SK-N-SH treated with all-trans-retinoic acid at 6 μM for 48 hours (cell line): Measurements from ENCODE around the gene IMPG2.

Experiments
- ARNTL ChIP-seq: fragments of 450-650 bp; formaldehyde crosslinking; IDR thresholded peaks from 2 replicates; pipeline ENCODE4 v1.5.0; 2020; ENCODE audit warnings: low read depth, mild to moderate bottlenecking, moderate library complexity, borderline replicate concordance
- BACH2 ChIP-seq: fragments of 250-450 bp; sonication (Bioruptor Pico); IDR thresholded peaks from 2 replicates; pipeline ENCODE4 v1.9.0; 2021; ENCODE audit warnings: mild to moderate bottlenecking, borderline replicate concordance
- ESRRG ChIP-seq: fragments of 250-450 bp; sonication (Bioruptor Pico); IDR thresholded peaks from 2 replicates; pipeline ENCODE4 v1.6.1; 2021; ENCODE audit warnings: mild to moderate bottlenecking
- ISL1 ChIP-seq: fragments of 250-450 bp; sonication (Bioruptor Pico); IDR thresholded peaks from 2 replicates; pipeline ENCODE4 v2.1.2; 2022; ENCODE audit warnings: mild to moderate bottlenecking, moderate library complexity
- PPARA ChIP-seq: fragments of 250-450 bp; sonication (Bioruptor Pico); IDR thresholded peaks from 2 replicates; pipeline ENCODE4 v1.5.0; 2020; ENCODE audit warnings: mild to moderate bottlenecking, borderline replicate concordance
- RARB ChIP-seq: fragments of 250-450 bp; sonication (Bioruptor Pico); IDR thresholded peaks from 2 replicates; pipeline ENCODE4 v1.8.0; 2021; ENCODE audit warnings: mild to moderate bottlenecking, moderate library complexity
- TOX ChIP-seq: fragments of 250-450 bp; sonication (Bioruptor Pico); IDR thresholded peaks from 2 replicates; pipeline ENCODE4 v1.8.0; 2021; ENCODE audit warnings: mild to moderate bottlenecking, moderate library complexity, borderline replicate concordance
- ZC3H10 ChIP-seq: fragments of 250-450 bp; sonication (Bioruptor Pico); IDR thresholded peaks from 2 replicates; pipeline ENCODE4 v1.5.1; 2021; ENCODE audit warnings: mild to moderate bottlenecking, moderate library complexity
- ZNF565 ChIP-seq: fragments of 450-650 bp; formaldehyde crosslinking; conservative IDR thresholded peaks from 2 replicates; pipeline ENCODE4 v1.5.0; 2020; ENCODE audit warnings: low read depth, mild to moderate bottlenecking, moderate library complexity
- ZNF70 ChIP-seq: fragments of 450-650 bp; formaldehyde crosslinking; IDR thresholded peaks from 2 replicates; pipeline ENCODE4 v1.5.0; 2020; ENCODE audit warnings: mild to moderate bottlenecking, moderate library complexity
- TF ChIP-seq, protein P1 (sequence below): fragments of 250-450 bp; sonication (Bioruptor Pico); IDR thresholded peaks from 2 replicates; pipeline ENCODE4 v1.8.0; 2020; ENCODE audit warnings: mild to moderate bottlenecking, moderate library complexity, borderline replicate concordance
- TF ChIP-seq, protein P2 (sequence below): fragments of 250-450 bp; sonication (Bioruptor Pico); IDR thresholded peaks from 2 replicates; pipeline ENCODE4 v1.5.1; 2020; ENCODE audit warnings: low read depth, mild to moderate bottlenecking, moderate library complexity
- TF ChIP-seq, protein P3 (sequence below): fragments of 250-450 bp; sonication (Bioruptor Pico); IDR thresholded peaks from 2 replicates; pipeline ENCODE4 v1.5.0; 2020; ENCODE audit warnings: mild to moderate bottlenecking, moderate library complexity
- TF ChIP-seq, protein P4 (sequence below): fragments of 250-450 bp; sonication (Bioruptor Pico); IDR thresholded peaks from 2 replicates; pipeline ENCODE4 v1.5.1; 2021; ENCODE audit warnings: mild to moderate bottlenecking, moderate library complexity

DNA sequence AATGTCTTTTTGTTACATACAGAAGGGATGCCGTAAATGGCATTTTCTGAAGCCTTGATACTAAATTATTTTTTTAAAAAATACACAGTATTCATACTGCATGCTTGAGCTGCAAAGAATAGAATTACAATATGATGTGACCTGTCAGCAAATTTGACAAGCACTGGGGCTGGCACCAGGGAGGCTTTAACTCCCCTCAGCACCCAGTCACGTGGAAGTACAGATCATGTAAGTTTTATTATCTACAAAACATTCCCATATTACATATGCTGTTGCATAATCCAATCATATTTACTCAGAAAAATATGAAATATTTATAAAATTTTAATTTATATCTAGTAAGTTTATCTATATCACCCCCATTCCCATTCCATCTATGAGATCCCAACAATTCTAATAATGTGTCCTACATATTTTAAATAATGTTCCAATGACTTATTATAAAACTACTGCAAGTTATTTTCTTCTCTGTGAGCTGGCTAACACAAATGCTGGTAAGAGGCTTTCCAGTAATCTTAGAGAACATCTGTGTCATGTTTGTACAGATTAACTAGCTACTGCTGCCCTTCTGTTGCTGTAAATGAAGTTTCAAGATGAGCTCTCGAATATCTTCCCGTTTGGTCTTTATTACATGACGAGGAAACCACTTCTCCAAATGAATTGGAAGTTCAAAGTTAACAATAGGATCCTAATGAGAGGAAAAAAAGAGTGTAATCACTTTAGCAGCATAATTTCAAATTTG is 5.2 kb upstream of the IMPG2 start:
- TF ChIP-seq, protein P1, sequence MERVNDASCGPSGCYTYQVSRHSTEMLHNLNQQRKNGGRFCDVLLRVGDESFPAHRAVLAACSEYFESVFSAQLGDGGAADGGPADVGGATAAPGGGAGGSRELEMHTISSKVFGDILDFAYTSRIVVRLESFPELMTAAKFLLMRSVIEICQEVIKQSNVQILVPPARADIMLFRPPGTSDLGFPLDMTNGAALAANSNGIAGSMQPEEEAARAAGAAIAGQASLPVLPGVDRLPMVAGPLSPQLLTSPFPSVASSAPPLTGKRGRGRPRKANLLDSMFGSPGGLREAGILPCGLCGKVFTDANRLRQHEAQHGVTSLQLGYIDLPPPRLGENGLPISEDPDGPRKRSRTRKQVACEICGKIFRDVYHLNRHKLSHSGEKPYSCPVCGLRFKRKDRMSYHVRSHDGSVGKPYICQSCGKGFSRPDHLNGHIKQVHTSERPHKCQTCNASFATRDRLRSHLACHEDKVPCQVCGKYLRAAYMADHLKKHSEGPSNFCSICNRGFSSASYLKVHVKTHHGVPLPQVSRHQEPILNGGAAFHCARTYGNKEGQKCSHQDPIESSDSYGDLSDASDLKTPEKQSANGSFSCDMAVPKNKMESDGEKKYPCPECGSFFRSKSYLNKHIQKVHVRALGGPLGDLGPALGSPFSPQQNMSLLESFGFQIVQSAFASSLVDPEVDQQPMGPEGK (CRISPR knock-in tag): no peak
- TF ChIP-seq ZNF565: no peak
- no peak for TF ChIP-seq ZC3H10 (CRISPR knock-in tag)
- TF ChIP-seq, protein P2, sequence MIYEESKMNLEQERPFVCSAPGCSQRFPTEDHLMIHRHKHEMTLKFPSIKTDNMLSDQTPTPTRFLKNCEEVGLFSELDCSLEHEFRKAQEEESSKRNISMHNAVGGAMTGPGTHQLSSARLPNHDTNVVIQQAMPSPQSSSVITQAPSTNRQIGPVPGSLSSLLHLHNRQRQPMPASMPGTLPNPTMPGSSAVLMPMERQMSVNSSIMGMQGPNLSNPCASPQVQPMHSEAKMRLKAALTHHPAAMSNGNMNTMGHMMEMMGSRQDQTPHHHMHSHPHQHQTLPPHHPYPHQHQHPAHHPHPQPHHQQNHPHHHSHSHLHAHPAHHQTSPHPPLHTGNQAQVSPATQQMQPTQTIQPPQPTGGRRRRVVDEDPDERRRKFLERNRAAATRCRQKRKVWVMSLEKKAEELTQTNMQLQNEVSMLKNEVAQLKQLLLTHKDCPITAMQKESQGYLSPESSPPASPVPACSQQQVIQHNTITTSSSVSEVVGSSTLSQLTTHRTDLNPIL (CRISPR knock-in tag): no peak
- TF ChIP-seq ZNF70 (CRISPR knock-in tag): no peak
- TF ChIP-seq, protein P3, sequence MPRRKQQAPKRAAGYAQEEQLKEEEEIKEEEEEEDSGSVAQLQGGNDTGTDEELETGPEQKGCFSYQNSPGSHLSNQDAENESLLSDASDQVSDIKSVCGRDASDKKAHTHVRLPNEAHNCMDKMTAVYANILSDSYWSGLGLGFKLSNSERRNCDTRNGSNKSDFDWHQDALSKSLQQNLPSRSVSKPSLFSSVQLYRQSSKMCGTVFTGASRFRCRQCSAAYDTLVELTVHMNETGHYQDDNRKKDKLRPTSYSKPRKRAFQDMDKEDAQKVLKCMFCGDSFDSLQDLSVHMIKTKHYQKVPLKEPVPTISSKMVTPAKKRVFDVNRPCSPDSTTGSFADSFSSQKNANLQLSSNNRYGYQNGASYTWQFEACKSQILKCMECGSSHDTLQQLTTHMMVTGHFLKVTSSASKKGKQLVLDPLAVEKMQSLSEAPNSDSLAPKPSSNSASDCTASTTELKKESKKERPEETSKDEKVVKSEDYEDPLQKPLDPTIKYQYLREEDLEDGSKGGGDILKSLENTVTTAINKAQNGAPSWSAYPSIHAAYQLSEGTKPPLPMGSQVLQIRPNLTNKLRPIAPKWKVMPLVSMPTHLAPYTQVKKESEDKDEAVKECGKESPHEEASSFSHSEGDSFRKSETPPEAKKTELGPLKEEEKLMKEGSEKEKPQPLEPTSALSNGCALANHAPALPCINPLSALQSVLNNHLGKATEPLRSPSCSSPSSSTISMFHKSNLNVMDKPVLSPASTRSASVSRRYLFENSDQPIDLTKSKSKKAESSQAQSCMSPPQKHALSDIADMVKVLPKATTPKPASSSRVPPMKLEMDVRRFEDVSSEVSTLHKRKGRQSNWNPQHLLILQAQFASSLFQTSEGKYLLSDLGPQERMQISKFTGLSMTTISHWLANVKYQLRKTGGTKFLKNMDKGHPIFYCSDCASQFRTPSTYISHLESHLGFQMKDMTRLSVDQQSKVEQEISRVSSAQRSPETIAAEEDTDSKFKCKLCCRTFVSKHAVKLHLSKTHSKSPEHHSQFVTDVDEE (CRISPR knock-in tag): no peak
- TF ChIP-seq BACH2: no peak
- TF ChIP-seq ESRRG (CRISPR knock-in tag): no peak
- TF ChIP-seq, protein P4, sequence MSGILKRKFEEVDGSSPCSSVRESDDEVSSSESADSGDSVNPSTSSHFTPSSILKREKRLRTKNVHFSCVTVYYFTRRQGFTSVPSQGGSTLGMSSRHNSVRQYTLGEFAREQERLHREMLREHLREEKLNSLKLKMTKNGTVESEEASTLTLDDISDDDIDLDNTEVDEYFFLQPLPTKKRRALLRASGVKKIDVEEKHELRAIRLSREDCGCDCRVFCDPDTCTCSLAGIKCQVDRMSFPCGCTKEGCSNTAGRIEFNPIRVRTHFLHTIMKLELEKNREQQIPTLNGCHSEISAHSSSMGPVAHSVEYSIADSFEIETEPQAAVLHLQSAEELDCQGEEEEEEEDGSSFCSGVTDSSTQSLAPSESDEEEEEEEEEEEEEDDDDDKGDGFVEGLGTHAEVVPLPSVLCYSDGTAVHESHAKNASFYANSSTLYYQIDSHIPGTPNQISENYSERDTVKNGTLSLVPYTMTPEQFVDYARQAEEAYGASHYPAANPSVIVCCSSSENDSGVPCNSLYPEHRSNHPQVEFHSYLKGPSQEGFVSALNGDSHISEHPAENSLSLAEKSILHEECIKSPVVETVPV (CRISPR knock-in tag): no peak
- TF ChIP-seq ISL1: no peak
- no peak for TF ChIP-seq PPARA
- TF ChIP-seq TOX (CRISPR knock-in tag): no peak
- no peak for TF ChIP-seq ARNTL (CRISPR knock-in tag)
- no peak for TF ChIP-seq RARB
